AG04450 (cell line): ENCODE results near the gene ABCC10. TPM values are rescaled to one million over a fixed set of nuclear protein-coding genes. Genes with fewer than 3 reads are reported as not detected.

Source experiments
- CTCF ChIA-PET: fragments of 300-600, 350-600 bp; formaldehyde crosslinking; extraction: SDS; loops from one replicate; lab custom pipeline; 2022; ENCODE audit warnings: antibody characterized with exemption, inconsistent platforms; lab: Charles Lee
- POLR2A ChIA-PET: fragments of 350-600 bp; formaldehyde crosslinking; extraction: SDS; loops from one replicate; lab custom pipeline; 2021; ENCODE audit warnings: antibody characterized with exemption, inconsistent platforms; lab: Yijun Ruan, JAX
- DNase-seq: peaks from one replicate; pipeline ENCODE4 v3.0.0-alpha.2; 2011; ENCODE audit warnings: low read depth, low spot score
- H3K27ac ChIP-seq: one replicate; pipeline ENCODE4 v1.5.1; 2012; ENCODE audit warnings: low read depth, low read length, control low read depth
- H3K27me3 ChIP-seq: one replicate; pipeline ENCODE4 v1.6.0; 2012; ENCODE audit warnings: low read length; ENCODE audit not compliant: control insufficient read depth, insufficient read depth
- H3K4me3 ChIP-seq: 2 replicates; pipeline ENCODE4 v1.5.1; 2011; ENCODE audit warnings: mild to moderate bottlenecking, low read depth, low read length, control low read depth
- H3K9me3 ChIP-seq: 2 replicates; pipeline ENCODE4 v1.5.1; 2012; ENCODE audit warnings: low read length; ENCODE audit not compliant: control insufficient read depth, insufficient read depth
- polyA plus RNA-seq: library from polyadenylated mRNA; depleted of rRNA; stranded (reverse); fragments of >200 nt; gene quantifications from 2 replicates; pipeline ENCODE4 v1.2.3, GENCODE V29; 2011
- TF ChIP-seq, protein P1 (sequence below): IDR thresholded peaks from 2 replicates; pipeline ENCODE4 v1.5.1; 2011; ENCODE audit warnings: low read depth, low read length, control low read depth, inconsistent platforms

ABCC10 gene
- polyA plus RNA-seq, 1 experiment, result 12.0 TPM

DNA sequence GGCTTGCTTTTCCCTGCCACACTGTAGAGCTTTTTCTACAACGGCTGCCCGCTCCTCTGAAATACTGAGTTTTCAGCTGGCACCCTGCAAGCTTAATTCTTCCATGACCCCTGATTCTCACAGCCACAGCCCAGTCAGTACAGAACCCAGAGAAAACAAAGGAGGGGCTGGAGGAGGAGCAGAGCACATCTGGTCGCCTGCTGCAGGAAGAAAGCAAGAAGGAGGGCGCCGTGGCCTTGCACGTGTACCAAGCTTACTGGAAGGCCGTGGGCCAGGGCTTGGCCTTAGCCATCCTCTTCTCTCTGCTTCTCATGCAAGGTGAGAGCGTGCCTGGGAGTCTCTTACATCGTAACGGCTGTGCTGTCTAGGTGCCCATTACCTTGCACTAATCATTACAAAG is 16.7 kb downstream of the ABCC10 start:
- no peaks in the 10 kb centered on the region for H3K9me3 ChIP-seq
- no peak overlapping the region for H3K4me3 ChIP-seq
- ChIA-PET CTCF (interaction anchor here (0.6 kb wide), 1 partner anchor 220 kb away, joined by 3 read pairs; no protein-coding TSS in a partner anchor), POLR2A (interaction anchor here (0.5 kb wide), 1 partner anchor 33 kb away, joined by 3 read pairs; the partner anchor contains the start of gene TJAP1)
- H3K27me3 ChIP-seq, result no peaks in the 10 kb centered on the region
- no peak for DNase-seq
- TF ChIP-seq, protein P1, sequence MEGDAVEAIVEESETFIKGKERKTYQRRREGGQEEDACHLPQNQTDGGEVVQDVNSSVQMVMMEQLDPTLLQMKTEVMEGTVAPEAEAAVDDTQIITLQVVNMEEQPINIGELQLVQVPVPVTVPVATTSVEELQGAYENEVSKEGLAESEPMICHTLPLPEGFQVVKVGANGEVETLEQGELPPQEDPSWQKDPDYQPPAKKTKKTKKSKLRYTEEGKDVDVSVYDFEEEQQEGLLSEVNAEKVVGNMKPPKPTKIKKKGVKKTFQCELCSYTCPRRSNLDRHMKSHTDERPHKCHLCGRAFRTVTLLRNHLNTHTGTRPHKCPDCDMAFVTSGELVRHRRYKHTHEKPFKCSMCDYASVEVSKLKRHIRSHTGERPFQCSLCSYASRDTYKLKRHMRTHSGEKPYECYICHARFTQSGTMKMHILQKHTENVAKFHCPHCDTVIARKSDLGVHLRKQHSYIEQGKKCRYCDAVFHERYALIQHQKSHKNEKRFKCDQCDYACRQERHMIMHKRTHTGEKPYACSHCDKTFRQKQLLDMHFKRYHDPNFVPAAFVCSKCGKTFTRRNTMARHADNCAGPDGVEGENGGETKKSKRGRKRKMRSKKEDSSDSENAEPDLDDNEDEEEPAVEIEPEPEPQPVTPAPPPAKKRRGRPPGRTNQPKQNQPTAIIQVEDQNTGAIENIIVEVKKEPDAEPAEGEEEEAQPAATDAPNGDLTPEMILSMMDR, result no peak
- no peak overlapping the region for H3K27ac ChIP-seq

DNA sequence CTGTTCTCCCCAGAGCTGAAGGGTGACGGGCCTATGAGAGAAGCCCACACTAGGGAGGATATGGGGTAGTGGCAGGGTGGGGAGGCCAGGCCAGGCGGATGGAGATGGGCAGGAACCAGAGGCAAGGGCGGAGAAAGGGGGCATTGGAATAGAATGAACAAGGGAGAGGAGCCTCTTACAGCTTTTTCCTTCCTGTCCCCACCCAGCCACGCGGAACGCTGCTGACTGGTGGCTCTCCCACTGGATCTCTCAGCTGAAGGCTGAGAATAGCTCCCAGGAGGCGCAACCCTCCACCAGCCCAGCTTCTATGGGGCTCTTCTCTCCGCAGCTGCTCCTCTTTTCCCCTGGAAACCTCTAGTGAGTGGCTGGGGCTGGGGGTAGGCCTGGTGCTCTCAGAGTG is 17.2 kb downstream of the ABCC10 start:
- Histone ChIP-seq H3K4me3 (no peak overlapping the region), H3K27me3 (no peaks in the 10 kb centered on the region), H3K9me3 (no peaks in the 10 kb centered on the region), H3K27ac (no peak overlapping the region)
- DNase-seq, result no peak
- ChIA-PET POLR2A (no interaction called here), CTCF (no interaction called here)
- TF ChIP-seq, protein P1, result no peak

DNA sequence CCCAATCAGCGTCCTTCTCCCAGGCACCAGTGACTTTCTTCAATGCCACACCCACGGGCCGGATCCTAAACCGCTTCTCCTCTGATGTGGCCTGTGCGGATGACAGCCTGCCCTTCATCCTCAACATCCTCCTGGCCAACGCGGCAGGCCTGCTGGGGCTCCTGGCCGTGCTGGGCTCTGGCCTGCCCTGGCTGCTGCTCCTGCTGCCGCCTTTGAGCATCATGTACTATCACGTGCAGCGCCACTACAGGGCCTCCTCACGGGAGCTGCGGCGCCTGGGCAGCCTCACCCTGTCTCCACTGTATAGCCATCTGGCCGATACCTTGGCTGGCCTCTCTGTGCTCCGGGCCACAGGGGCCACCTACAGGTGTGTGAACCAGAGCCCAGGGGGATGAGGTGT is 18.2 kb downstream of the ABCC10 start:
- H3K4me3 ChIP-seq, result no peak overlapping the region
- no peaks in the 10 kb centered on the region for H3K9me3 ChIP-seq
- ChIA-PET POLR2A (no interaction called here), CTCF (no interaction called here)
- no peak for DNase-seq
- no peak overlapping the region for H3K27ac ChIP-seq
- TF ChIP-seq, protein P1, result no peak
- no peaks in the 10 kb centered on the region for H3K27me3 ChIP-seq

DNA sequence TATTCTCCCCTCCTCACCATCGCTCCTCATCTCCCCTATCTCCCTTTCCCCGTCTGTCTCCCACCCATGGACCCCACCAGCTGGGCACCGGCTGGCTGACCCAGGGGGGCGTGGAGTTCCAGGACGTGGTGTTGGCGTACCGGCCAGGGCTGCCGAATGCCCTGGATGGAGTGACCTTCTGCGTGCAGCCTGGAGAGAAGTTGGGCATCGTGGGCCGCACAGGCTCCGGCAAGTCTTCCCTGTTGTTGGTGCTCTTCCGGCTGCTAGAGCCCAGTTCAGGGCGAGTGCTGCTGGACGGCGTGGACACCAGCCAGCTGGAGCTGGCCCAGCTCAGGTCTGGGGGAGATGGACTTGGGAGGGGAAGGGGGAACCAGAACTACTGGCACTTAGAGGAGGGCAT is 20.3 kb downstream of the ABCC10 start:
- POLR2A ChIA-PET, result interaction anchor here (1.4 kb wide), 1 partner anchor 20 kb away, joined by 4 read pairs; the partner anchor contains the start of gene ABCC10
- CTCF ChIA-PET, result interaction anchor here (0.8 to 3.8 kb wide), 3 partner anchors 9 to 59 kb away, joined by 3 to 10 read pairs (median 3); no protein-coding TSS in a partner anchor

DNA sequence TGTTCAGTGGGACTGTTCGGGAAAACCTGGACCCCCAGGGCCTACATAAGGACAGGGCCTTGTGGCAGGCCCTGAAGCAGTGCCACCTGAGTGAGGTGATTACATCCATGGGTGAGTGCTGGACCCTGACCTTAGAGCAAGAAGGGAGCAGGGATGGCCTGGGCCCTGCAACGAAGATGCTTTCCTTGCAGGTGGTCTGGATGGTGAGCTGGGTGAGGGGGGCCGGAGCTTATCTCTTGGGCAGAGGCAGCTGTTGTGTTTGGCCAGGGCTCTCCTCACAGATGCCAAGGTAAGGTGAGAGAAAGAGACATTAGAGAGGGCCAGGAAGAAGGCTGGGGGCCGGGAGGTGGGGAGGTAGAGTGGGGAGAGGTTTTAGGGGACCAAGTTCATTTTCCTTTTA is 21.6 kb downstream of the ABCC10 start:
- Histone ChIP-seq H3K4me3 (no peak overlapping the region), H3K27ac (no peak overlapping the region), H3K9me3 (no peaks in the 10 kb centered on the region), H3K27me3 (no peaks in the 10 kb centered on the region)
- POLR2A ChIA-PET, result interaction anchor here (0.6 kb wide), 1 partner anchor 224 kb away, joined by 5 read pairs; no protein-coding TSS in a partner anchor
- TF ChIP-seq, protein P1, result no peak
- CTCF ChIA-PET, result interaction anchor here (1.5 to 3.8 kb wide), 2 partner anchors 10 to 58 kb away, joined by 3 to 10 read pairs; no protein-coding TSS in a partner anchor
- DNase-seq, result no peak

More for the DNA sequence above, 20.3 kb downstream of the ABCC10 start:
- Histone ChIP-seq H3K27me3 (no peaks in the 10 kb centered on the region), H3K27ac (no peak overlapping the region), H3K4me3 (no peak overlapping the region), H3K9me3 (no peaks in the 10 kb centered on the region)
- TF ChIP-seq, protein P1, result no peak
- no peak for DNase-seq
